GM21360 (cell line): ENCODE results near the gene RAD9A.

Experiments used
- ATAC-seq: cut with Tn5 transposase; IDR thresholded peaks from one replicate; pipeline ENCODE4 v1.9.1; 2021; ENCODE audit warnings: mild to moderate bottlenecking, moderate library complexity; ENCODE audit not compliant: unreplicated experiment

The RAD9A gene

DNA sequence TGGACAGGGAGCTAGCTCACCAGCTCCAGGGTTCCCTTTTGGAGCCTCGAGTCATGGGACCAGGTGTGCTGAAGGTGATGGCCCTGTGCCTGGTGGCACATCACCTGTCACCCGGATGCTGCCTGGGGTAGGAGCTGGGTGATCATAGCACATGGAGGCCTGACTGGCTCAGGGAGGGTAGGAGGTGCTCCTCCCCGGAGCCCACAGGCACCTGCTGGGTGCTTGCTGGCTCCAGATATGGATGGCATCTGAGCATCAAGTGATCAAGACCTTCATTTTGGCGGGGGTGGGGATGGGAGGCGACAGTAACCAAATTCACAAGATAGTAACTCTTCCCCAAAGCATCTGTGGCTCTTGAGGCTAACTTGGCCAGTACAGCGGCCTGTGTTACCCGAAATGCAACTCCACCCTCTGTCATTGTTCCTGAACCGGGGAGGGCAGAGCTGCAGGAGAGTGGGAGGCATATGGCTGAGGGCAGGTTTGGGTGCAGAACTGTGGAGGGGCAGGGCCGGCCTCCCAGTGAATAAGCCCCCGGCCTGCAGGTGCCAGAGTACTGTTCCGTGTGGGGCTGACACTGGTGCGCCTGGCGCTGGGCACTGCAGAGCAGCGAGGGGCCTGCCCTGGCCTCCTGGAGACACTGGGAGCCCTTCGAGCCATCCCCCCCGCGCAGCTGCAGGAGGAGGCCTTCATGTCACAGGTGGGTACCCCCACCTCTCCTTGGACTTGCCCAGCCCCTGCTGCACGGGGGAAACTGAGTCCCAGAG is 16.8 kb downstream of the RAD9A start:
- no peak for ATAC-seq

DNA sequence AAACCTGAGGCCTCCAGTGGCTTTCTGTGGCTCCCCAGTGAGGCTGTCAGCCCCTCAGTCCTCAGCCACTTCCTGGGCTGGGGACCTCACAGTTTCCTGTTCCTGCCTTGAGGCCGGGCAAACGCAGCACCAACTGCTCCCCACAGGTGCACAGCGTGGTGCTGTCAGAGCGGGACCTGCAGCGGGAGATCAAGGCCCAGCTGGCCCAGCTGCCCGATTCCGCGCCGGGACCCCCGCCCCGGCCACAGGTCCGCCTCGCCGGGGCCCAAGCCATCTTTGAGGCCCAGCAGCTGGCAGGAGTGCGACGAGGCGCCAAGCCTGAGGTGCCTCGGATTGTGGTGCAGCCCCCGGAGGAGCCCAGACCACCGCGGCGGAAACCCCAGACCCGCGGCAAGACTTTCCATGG is 17.5 kb downstream of the RAD9A start:
- no peak for ATAC-seq

DNA sequence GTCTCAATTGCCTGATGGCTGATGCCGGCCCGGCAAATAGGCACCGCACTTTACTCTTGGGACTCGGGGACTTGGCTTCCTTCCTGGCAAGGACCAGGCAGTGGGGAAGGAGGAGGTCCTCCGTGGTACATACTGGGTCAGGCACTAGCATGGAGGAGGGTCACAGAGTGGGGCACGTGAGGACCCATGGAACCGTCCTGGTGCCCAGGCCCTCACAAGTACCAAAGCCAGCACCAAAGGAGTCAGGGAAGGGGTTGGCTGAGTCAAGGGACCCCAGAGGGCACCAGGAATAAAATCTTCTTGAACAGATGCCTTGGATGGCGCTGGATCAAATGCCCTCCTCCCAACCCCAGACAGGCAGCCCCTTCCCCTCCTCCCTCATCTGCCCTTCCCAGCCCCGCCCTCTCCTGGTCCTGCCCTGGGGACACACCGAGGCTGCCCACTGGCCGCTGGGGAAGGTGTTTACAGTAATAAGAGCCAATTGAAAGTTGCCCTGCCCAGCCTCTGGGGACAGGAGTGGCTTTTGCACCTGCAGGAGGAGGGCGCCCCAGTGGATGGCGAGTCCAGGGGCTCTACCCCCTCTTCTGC is 18.1 kb downstream of the RAD9A start:
- no peak for ATAC-seq

DNA sequence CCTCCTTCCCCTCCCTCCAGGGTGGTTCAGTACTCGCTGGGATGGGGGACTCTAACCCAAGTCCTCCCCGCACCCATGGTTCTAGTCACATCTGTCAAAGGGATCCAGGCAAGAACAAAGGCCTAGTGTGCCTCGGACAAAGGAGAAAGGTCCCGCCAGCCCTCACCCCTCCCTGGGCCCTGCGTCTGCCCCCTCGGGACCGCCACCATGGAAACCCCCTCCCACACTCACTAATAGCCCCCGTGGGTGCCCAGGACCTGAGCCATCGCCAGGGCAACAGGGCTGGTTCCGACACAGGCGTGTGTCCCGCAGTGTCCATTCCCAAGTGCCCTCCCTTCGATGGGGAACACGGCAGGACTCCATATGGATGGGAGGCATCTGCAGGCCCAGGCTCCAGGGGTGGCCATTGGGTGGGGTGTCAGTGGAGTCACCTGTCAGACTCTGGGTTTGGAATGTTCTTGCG is 18.6 kb downstream of the RAD9A start:
- ATAC-seq, result no peak

DNA sequence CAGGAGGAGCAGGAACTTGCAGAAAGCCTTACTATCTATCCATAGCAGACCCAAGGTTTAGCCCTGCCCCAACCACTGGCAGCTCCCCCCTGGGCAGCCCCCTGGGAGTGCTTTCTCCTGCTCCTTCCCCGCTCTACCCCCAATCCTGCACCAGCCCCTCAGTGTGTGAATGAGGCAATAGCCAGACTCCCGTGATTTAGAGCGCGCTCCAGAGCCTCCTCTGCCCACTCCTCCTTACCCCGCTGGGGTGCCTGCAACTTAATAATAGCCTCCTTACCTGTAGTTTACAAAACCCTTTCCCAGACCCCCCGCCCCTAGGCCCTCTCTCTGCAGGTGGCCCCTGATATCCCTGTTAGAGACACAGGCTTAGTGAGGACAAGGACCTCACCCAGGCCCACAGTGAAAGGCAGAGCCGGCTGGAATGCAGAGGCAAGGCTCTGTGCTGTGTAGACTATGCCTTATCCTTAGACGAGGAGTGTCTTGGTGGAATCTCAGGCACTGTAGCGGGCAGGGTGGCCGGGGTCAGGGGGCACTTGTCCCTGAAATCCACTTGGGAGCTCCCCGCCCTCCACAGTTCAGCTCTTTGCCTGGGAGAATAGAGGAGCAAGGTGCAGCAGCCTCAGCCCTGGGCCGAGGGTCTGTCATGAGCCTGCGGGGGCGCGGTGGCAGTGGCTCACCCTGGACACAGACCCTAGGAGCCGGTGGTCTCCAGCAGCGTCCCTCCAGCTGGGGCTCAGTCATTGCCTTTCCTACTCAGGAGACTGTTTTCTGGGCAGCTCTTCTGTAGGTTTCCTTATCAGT is 19.4 kb downstream of the RAD9A start:
- ATAC-seq, result no peak

DNA sequence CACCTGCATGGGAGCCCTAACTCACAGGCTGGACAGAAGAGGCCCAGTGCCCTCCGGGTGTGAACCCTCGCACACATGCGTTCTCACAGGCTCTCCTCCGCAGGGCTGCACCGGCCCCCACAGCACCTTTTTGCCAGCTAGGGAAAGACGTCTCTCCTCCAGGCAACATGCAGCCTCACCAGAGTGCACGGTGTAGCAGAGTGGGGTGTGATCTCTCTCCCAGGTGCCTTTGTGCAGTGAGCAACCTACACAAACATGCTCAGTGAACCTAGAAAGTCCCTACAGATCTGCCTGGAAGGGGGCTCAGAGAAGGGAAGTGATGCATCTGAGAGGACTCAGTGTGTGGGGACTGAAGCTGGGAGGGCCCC is 20.0 kb downstream of the RAD9A start:
- no peak for ATAC-seq

DNA sequence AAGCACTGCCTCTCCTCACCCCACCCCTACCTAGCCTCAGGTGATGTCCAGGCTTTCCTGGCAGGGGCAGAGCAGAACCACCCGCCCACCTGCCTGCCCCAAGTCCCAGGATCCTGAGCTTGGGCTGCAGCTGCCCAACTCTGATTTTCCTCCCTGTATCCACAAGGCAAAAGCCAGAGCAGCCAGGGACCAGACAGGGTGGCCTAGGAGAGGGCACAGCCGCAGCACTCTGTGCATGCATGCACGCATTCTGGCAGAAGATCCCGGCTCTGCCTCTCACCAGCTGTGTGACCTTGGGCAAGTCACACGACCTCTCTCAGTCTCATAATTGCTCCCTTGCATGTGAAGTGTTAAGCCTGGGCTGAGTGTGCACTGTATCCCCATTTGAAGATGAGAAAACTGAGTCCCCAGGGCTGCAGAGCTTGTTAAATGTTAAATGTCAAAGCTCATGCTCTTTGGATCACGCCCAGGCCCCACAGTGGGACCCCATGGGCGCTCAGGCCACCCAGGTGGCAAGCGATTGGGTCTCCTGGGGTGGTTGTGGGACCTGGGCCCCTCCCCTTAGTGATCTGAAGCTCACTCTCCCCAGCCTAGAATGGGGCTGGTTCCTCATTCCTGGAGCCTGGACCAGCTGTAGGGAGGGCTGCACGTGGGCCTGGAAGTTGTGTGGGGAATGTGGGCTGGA is 20.9 kb downstream of the RAD9A start:
- ATAC-seq, result no peak

DNA sequence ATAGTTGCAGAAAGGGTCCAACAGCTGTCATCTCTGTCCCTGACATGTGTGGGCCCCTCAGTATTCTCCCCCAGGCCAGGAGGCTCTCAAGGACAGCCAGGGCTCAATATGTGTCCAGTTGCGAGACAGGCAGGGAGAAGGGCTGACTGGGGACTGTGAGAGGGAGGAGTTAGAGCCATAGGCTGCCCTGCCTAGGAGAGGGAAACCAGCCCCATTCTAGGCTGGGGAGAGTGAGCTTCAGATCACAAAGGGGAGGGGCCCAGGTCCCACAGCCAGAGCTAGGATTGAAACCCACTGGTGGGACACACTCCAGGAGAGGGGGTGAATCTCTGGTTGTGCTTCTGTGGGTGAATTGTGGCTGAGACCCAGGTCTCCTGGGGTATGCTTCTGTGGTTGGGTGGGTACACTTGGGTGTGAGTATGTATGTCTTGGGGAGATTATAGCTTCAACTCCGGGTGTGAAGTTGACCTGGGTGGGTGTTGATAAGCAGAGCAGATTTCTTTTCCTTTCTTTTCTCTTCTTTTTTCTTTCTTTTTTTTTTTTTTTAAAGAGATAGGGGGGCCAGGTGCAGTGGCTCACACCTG is 21.6 kb downstream of the RAD9A start:
- ATAC-seq, result no peak

DNA sequence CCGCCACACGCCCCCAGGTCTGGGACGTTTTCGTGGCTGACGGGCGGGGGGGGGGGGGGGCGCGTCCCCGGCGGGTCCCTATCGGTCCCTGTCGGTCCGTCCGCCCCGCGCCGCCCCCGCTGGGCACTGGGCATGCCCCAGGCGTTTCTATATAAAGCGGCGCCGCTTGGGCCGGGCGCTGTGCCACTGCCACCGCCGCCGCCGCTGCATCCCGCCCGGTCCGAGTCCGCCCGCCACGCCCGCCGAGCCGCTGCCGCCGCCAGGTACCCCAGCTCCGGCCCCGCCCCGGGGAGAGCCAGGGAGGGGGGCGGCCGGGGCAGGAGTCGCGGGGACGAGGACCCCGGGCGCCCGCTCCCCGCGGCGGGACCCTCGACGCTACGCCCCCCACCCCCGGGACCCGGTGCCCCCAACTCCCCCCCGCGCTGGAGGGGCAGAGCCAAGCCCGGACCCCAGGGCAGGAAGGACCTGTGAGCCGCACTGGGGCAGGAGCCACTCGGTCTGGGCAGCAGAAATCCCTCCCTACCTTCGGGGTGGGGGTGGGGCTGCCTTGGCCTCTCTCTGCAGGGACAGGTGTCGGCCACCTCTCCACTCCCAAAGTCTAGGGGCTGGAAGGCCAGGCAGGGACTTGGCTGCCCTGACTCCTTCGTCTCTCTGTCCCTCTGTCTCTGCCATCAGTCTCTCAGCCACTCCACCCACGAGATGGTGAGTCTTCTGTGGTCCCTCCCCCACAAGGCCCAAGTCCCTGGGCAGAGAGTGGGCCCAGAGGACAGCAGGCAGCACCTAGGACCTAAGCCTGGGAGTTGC is 23.9 kb downstream of the RAD9A start, which contains the start of gene CARNS1:
TSS of gene CARNS1 (plus strand) at position 178 of the 804 bp plus-strand sequence. CDS start at position 700, 522 bp downstream.
- no peak for ATAC-seq

DNA sequence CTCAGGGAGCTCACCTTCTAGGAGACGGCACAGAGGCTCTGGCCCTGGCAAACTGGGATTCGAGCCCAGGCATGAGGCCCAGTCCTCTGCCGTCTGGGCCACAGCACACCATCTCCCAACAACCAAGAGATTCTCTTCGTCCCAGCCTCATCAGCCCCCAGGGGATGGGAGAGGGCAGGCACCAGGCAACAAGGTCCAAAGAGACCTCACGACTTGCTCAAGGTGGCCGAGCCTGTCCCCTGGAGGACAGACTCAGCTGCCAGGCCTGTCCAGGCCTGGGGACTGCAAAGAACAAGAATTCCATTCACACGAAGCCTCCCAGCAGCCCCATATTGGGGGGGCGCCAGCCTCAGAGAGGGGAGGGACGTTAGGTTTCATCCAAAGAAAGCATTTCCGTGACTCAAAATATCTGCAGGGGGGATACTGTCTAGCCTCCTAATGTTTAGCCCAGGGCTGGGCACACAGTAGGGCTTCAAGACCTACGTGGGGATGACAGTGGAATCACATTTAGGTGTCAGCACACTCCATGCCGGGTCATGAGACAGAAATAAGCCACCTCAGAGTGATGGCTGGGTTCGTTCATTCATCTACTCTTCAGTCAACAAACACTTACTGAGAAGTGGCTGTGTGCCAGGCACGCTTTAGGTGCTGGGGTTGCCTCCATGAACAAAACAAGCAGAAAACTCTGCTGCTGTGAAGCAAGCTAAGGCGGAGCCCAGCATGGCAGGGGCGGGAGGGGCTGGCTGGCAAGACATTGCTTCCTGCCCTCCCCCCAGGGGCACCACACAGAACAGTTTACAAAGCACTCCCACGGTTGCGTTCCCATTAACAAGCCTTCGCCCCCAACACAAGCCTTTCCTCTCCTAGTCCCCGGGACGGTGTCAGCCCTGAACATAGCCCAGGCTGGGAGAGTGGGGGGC is 24.9 kb downstream of the RAD9A start:
- no peak for ATAC-seq

DNA sequence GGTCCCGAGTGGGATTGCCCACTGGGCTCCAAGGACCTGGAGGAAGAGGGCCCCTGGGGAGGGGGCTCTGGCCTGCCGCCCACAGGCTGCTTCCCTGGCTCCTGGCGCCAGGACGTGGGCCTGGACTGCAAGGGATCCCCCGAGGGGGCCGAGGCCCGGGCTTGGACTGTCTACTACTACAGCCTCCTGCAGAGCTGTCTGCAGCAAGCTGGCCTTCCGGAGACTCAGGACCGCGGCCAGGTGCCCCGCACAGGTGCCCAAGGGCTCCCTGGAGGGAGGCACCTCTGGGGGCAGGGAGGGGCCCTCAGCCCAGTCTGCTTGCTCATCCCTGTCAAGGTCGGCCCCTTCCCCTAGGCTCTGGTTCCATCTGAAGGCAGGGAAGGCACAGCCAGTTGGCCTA is 25.6 kb downstream of the RAD9A start:
- no peak for ATAC-seq

DNA sequence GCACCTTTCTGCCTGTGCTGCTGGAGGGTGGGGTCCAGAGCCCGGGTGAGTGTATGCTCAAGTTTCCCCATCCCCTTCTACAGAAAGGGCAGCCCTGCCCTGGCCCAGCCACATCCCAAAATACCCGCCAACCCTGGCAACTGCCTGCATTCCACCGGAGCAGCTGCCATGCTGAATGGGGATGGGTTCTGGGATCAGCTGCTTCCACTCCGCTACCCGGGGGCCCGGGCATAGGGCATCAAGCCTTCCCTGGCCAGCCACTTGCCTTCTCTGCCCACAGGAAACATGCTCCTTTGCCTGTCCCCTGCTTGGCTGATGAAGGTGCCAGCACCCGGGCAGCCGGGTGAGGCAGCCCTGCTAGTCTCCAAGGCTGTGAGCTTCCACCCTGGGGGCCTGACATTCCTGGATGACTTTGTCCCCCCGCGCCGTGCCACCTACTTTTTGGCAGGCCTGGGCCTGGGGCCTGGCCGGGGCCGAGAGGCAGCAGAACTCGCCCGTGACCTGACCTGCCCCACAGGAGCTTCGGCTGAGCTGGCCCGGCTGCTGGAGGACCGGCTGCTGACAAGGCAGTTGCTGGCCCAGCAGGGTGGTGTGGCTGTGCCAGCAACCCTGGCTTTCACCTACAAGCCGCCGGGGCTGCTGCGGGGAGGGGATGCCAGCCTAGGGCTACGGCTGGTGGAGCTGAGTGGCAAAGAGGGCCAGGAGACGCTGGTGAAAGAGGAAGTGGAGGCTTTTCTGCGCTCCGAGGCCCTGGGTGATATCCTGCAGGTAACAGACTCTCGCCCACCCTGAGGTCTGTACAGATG is 26.9 kb downstream of the RAD9A start:
- no peak for ATAC-seq

DNA sequence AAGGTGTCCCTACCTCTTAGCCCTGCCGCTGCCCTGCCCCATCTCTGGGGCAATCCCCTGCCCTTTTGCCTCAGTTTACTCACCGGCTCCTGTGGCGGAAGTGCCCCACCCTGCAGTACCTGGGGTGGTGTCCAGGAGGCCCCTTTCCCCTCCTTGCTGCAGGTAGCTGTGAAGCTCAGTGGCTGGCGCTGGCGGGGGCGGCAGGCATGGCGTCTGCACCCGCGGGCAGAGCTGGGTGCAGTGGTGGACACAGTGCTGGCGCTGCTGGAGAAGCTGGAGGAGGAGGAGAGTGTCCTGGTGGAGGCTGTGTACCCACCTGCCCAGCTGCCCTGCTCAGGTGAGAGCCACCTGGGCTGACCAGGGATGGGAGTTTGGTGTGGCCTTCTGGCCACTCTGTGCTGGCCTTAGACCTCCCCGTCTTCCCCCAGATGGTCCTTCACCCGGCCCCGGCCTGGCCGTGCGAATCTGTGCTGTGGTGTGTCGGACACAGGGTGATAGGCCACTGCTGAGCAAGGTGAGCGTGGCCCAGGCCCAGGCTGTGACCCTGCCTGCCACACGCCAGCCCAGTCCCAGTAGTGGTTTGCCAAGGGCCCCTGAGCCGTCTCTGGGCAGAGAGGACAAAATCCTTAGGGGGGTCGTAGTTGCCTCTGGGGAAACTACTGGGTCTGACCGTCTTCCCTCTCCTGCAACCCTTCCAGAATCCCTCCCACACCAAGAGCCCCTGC is 27.7 kb downstream of the RAD9A start:
- ATAC-seq, result no peak

DNA sequence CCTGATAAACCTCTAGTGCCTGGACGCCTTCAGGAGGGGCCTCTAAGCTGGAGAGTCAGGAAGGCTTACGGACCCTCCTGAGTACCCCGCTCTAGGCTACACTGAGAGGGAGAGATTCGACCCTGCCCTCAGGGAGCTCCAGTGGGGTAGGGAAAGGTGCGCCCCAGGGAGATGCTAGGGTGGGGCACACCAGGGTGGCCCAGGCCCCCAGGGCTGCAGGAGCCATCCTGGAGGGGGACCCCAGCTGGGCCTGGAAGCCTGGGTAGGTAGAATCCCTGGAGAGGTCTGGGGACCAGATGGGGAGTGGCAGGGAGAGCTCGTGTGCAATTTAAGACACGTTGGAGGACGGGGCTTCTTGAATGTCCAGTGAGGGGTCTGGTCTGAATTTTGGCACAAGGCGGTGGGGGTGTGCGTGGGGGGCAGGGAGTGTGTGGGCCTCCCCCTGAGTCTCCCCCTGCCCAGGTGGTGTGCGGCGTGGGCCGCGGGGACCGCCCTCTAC is 28.4 kb downstream of the RAD9A start:
- no peak for ATAC-seq

DNA sequence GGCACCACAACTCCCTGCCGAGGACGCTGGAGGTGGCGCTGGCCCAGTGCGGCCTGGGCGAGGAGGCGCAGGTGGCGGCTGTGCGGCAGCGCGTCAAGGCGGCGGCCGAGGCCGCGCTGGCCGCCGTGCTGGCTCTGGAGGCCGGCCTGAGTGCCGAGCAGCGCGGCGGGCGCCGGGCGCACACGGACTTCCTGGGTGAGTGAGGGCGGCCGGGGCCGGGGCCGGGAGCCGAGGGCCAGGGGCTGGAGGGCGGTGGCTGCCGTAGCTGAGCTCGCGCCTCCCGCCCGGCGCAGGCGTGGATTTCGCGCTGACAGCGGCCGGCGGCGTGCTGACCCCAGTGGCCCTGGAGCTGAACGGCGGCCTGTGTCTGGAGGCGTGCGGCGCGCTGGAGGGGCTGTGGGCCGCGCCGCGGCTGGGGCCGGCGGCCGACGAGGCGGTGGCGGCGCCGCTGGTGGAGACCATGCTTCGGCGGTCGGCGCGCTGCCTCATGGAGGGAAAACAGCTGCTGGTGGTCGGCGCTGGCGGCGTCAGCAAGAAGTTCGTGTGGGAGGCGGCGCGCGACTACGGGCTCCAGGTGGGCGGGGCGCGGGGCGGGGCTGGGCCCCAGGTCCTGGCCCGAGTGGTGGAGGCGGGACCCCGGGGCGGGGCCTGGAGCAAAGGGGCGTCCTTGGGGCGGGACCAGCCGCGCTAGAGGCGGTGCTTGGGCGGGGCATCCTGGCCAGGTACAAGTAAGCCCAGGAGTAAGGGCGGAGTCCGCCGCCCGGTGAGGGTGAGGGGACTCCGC is 29.1 kb downstream of the RAD9A start:
- ATAC-seq, result peak; percentile 73

DNA sequence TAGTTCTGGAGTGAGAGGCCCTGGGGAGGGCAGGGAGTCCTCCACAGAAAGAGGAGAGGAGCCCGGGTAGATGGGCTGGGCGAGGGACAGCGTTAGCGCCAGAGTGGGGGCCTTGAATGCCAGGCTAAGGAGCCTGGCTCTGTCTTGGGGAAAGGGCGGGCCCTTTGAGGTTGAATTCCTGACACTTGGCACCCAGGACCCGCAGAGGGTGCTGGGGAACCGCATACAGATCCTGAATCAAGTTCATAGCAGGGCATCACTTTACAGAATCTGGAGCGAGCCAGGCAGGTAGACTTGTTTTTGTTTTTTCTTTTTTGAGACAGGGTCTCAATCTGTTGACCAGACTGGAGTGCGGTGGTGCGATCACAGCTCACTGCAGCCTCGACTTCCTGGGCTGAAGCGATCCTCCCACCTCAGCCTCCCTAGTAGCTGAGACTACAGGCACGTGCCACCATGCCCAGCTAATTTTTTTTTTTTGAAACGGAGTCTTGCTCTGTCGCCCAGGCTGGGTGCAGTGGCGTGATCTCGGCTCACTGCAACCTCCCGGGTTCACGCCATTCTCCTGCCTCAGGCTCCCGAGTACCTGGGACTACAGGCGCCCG is 29.7 kb downstream of the RAD9A start:
- ATAC-seq, result no peak
